ENCODE results near the gene NCAPG. TPM values are rescaled to one million over a fixed set of nuclear protein-coding genes. Genes with fewer than 3 reads are reported as not detected.
"Not testable (repeated sequence)": the region's sequence is repeated elsewhere in the genome, so short reads cannot be mapped to it uniquely, and the experiment has no call there.

Gene NCAPG
- total and polyA plus RNA-seq, 2 donors from 2014 or later, result 0.19 to 0.91 TPM

GRCh38 chr4:17854036-17854435, 43.3 kb downstream of the NCAPG start:
- DNase-seq (no peak), FAIRE-seq (no peak)
- no peaks in the 10 kb centered on the region for H3K36me3 ChIP-seq (ENCODE audit: control insufficient read depth in 2 of 3, insufficient read depth in 3 of 3, low read length in 3 of 3)
- H3K4me3 ChIP-seq (ENCODE audit: low read length in 3 of 3), result no peak overlapping the region
- no peak overlapping the region for H3K27ac ChIP-seq (ENCODE audit: low read depth in 2 of 2, low read length in 2 of 2)
- intact Hi-C loops (cut with DNase I), result no loop called here
- H3K27me3 ChIP-seq (ENCODE audit: control insufficient read depth, insufficient read depth, low read length), result no peaks in the 10 kb centered on the region
- no peak overlapping the region for H3K9ac ChIP-seq (ENCODE audit: low read length in 3 of 3)
- H3K9me3 ChIP-seq (ENCODE audit: control insufficient read depth in 2 of 3, insufficient read depth in 1 of 3, low read length in 3 of 3), result no peaks in the 10 kb centered on the region
- TF ChIP-seq CTCF (IDR thresholded peaks at IDR 0.05; ENCODE audit: borderline replicate concordance, extremely low read depth, insufficient read depth), result no peak
- H3K4me1 ChIP-seq (ENCODE audit: control insufficient read depth in 2 of 3, insufficient read depth in 2 of 3, low read depth in 1 of 3, low read length in 3 of 3), result no peaks in the 10 kb centered on the region

- Histone ChIP-seq H3K4me3 (ENCODE audit: low read length in 3 of 3) (no peak overlapping the region), H3K9me3 (ENCODE audit: control insufficient read depth in 2 of 3, insufficient read depth in 1 of 3, low read length in 3 of 3) (peaks cover 0 to 4% (median 0%) of the 10 kb centered on the region in 3 donors), H3K4me1 (ENCODE audit: control insufficient read depth in 2 of 3, insufficient read depth in 2 of 3, low read depth in 1 of 3, low read length in 3 of 3) (no peaks in the 10 kb centered on the region), H3K9ac (ENCODE audit: low read length in 3 of 3) (no peak overlapping the region), H3K27me3 (ENCODE audit: control insufficient read depth, insufficient read depth, low read length) (no peaks in the 10 kb centered on the region), H3K27ac (ENCODE audit: low read depth in 2 of 2, low read length in 2 of 2) (no peak overlapping the region), H3K36me3 (ENCODE audit: control insufficient read depth in 2 of 3, insufficient read depth in 3 of 3, low read length in 3 of 3) (no peaks in the 10 kb centered on the region)
- no peak for DNase-seq
- no peak for TF ChIP-seq CTCF (IDR thresholded peaks at IDR 0.05; ENCODE audit: borderline replicate concordance, extremely low read depth, insufficient read depth)
- intact Hi-C loops (cut with DNase I), result no loop called here
- no peak for FAIRE-seq
These were observed 49.1 kb downstream of the NCAPG start for GRCh38 chr4:17859793-17860406.

GRCh38 chr4:17861906-17862305, 51.1 kb downstream of the NCAPG start:
- H3K4me1 ChIP-seq (ENCODE audit: control insufficient read depth in 2 of 3, insufficient read depth in 2 of 3, low read depth in 1 of 3, low read length in 3 of 3); H3K9me3 ChIP-seq (ENCODE audit: control insufficient read depth in 2 of 3, insufficient read depth in 1 of 3, low read length in 3 of 3); H3K9ac ChIP-seq (ENCODE audit: low read length in 3 of 3); H3K4me3 ChIP-seq (ENCODE audit: low read length in 3 of 3); H3K36me3 ChIP-seq (ENCODE audit: control insufficient read depth in 2 of 3, insufficient read depth in 3 of 3, low read length in 3 of 3); H3K27ac ChIP-seq (ENCODE audit: low read depth in 2 of 2, low read length in 2 of 2); DNase-seq; intact Hi-C loops (cut with DNase I); FAIRE-seq; H3K27me3 ChIP-seq (ENCODE audit: control insufficient read depth, insufficient read depth, low read length): not testable (repeated sequence)

DNA sequence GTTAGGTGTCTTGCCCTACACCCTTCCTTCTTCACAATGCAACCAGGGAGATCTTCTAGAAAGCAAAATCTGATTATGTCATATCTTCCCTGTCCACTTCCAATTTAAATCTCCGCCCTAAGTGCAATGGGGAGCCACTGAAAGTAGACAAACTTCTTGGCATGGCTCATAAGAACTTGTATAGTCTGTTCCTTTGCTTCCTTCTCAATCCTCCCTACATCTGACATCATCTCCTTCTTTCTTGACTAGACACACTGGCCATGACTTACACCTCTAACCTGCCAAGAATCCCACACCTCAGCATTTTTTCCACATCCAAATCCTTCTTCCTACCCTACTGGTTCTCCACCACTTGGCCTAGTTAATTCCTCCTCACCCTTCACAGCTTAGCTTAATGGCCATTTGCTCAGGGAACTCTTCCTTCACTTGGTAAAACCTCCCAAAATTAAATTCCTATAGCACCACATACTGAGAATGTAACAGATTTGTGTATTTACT, 55.1 kb downstream of the NCAPG start:
- Histone ChIP-seq H3K9ac (ENCODE audit: low read length in 3 of 3) (no peak overlapping the region), H3K4me3 (ENCODE audit: low read length in 3 of 3) (no peak overlapping the region), H3K36me3 (ENCODE audit: control insufficient read depth in 2 of 3, insufficient read depth in 3 of 3, low read length in 3 of 3) (no peaks in the 10 kb centered on the region), H3K4me1 (ENCODE audit: control insufficient read depth in 2 of 3, insufficient read depth in 2 of 3, low read depth in 1 of 3, low read length in 3 of 3) (no peaks in the 10 kb centered on the region), H3K27ac (ENCODE audit: low read depth in 2 of 2, low read length in 2 of 2) (no peak overlapping the region), H3K9me3 (ENCODE audit: control insufficient read depth in 2 of 3, insufficient read depth in 1 of 3, low read length in 3 of 3) (peaks cover 0 to 4% (median 0%) of the 10 kb centered on the region in 3 donors), H3K27me3 (ENCODE audit: control insufficient read depth, insufficient read depth, low read length) (no peaks in the 10 kb centered on the region)
- intact Hi-C loops (cut with DNase I), result no loop called here
- FAIRE-seq (no peak), DNase-seq (no peak)
- no peak for TF ChIP-seq CTCF (IDR thresholded peaks at IDR 0.05; ENCODE audit: borderline replicate concordance, extremely low read depth, insufficient read depth)

Measured in kidney (tissue), 14 donors.